NCI-H2227 (cell line): ENCODE data around the gene ZNF407.

ENCODE experiments used
- DNase-seq: peaks from one replicate; lab custom pipeline; 2025; ENCODE audit not compliant: unreplicated experiment; lab: John Stamatoyannopoulos, UW

The ZNF407 gene

GRCh38 chr18:74715865-74716712, 118.4 kb downstream of the ZNF407 start:
- no peak for DNase-seq

- no peak for DNase-seq
Observed at GRCh38 chr18:74718312-74718711, 120.6 kb downstream of the ZNF407 start.

GRCh38 chr18:74722237-74722636, 124.6 kb downstream of the ZNF407 start:
- no peak for DNase-seq

- DNase-seq: no peak
Observed at GRCh38 chr18:74724186-74724585, 126.5 kb downstream of the ZNF407 start.

GRCh38 chr18:74725690-74726089, 128.0 kb downstream of the ZNF407 start:
- DNase-seq: no peak

- no peak for DNase-seq
Observed at GRCh38 chr18:74728586-74728985, 130.9 kb downstream of the ZNF407 start.

- no peak for DNase-seq
Observed at GRCh38 chr18:74731097-74731496, 133.4 kb downstream of the ZNF407 start.

- no peak for DNase-seq
Observed at GRCh38 chr18:74732380-74732779, 134.7 kb downstream of the ZNF407 start.

GRCh38 chr18:74733598-74733997, 135.9 kb downstream of the ZNF407 start:
- no peak for DNase-seq

- no peak for DNase-seq
Observed at GRCh38 chr18:74734013-74734444, 136.4 kb downstream of the ZNF407 start.

GRCh38 chr18:74739926-74740325, 142.3 kb downstream of the ZNF407 start:
- no peak for DNase-seq

GRCh38 chr18:74742573-74743243, 145.0 kb downstream of the ZNF407 start:
- no peak for DNase-seq

GRCh38 chr18:74745633-74746403, 148.1 kb downstream of the ZNF407 start:
- DNase-seq: no peak

GRCh38 chr18:74748809-74749208, 151.1 kb downstream of the ZNF407 start:
- no peak for DNase-seq

- DNase-seq: no peak
Observed at GRCh38 chr18:74758995-74759394, 161.3 kb downstream of the ZNF407 start.

GRCh38 chr18:74760026-74760425, 162.4 kb downstream of the ZNF407 start:
- no peak for DNase-seq

GRCh38 chr18:74760436-74760835, 162.8 kb downstream of the ZNF407 start:
- no peak for DNase-seq

GRCh38 chr18:74766251-74766650, 168.6 kb downstream of the ZNF407 start:
- DNase-seq: no peak

- DNase-seq: no peak
Observed at GRCh38 chr18:74768096-74768495, 170.4 kb downstream of the ZNF407 start.

- no peak for DNase-seq
Observed at GRCh38 chr18:74773171-74773624, 175.5 kb downstream of the ZNF407 start.

- DNase-seq: no peak
Observed at GRCh38 chr18:74774486-74774885, 176.8 kb downstream of the ZNF407 start.
